ENCODE measurements around the gene CAPN14. TPM values are rescaled to one million over a fixed set of nuclear protein-coding genes. Genes with fewer than 3 reads are reported as not detected.

The CAPN14 gene
- total RNA-seq, 1 donor from 2014 or later = 0.13 TPM

DNA sequence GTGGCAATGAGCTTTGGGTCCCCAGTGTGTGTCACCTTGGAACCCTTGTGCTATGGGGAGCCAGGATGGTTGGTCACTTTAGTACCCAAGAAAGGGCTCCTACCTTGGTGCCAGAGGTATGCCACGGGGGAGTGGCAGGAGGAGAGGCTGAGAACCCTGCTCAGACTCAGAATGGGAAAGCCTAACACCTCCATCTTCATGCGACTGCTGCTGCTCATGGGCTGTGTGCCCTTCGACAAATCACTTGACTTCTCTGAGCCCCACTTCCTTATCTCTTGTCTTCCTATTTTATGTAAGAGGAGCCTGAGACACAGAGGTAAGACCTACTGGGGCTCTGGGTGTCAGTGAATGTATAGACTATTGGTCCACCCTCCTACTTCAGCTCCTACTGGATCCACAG, 41.8 kb upstream of the CAPN14 start:
- Mint-ChIP-seq H3K27ac (ENCODE audit: unreplicated experiment) (no peak overlapping the region), H3K4me3 (ENCODE audit: unreplicated experiment) (no peak overlapping the region), H3K36me3 (ENCODE audit: low read depth, unreplicated experiment) (peaks cover 7% of the 10 kb centered on the region), H3K9me3 (ENCODE audit: unreplicated experiment) (no peaks in the 10 kb centered on the region), H3K27me3 (ENCODE audit: unreplicated experiment) (peaks cover 2% of the 10 kb centered on the region), H3K4me1 (ENCODE audit: unreplicated experiment) (peaks cover 4% of the 10 kb centered on the region)
- TF ChIP-seq, protein P1, sequence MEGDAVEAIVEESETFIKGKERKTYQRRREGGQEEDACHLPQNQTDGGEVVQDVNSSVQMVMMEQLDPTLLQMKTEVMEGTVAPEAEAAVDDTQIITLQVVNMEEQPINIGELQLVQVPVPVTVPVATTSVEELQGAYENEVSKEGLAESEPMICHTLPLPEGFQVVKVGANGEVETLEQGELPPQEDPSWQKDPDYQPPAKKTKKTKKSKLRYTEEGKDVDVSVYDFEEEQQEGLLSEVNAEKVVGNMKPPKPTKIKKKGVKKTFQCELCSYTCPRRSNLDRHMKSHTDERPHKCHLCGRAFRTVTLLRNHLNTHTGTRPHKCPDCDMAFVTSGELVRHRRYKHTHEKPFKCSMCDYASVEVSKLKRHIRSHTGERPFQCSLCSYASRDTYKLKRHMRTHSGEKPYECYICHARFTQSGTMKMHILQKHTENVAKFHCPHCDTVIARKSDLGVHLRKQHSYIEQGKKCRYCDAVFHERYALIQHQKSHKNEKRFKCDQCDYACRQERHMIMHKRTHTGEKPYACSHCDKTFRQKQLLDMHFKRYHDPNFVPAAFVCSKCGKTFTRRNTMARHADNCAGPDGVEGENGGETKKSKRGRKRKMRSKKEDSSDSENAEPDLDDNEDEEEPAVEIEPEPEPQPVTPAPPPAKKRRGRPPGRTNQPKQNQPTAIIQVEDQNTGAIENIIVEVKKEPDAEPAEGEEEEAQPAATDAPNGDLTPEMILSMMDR (IDR thresholded peaks at IDR 0.05; ENCODE audit: unreplicated experiment) = no peak
- DNase-seq (ENCODE audit: low spot score) = no peak

DNA sequence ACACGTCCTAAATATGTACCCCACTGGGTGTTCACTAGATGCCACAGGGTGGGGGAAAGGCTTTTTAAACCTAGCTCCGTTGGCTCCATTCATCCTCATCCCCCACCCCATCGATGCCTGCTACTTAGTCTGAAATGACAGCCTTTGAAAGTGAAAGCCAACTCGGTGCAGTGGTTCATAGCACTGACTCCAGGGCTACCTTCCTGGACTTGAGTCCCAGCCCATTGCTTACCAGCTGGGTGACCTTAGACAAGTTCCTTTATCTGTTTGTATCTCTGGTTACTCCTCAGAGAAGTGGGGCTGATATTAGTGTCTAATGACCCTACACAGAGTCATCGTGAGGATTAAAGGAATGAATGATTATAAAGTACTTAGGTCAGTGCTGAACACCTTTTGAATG, 41.0 kb upstream of the CAPN14 start:
- H3K4me1 Mint-ChIP-seq (ENCODE audit: unreplicated experiment) = peaks cover 7% of the 10 kb centered on the region
- peaks cover 7% of the 10 kb centered on the region for H3K36me3 Mint-ChIP-seq (ENCODE audit: low read depth, unreplicated experiment)
- no peak overlapping the region for H3K4me3 Mint-ChIP-seq (ENCODE audit: unreplicated experiment)
- TF ChIP-seq, protein P1 (IDR thresholded peaks at IDR 0.05; ENCODE audit: unreplicated experiment) = no peak
- no peak for DNase-seq (ENCODE audit: low spot score)
- H3K27ac Mint-ChIP-seq (ENCODE audit: unreplicated experiment) = no peak overlapping the region
- H3K9me3 Mint-ChIP-seq (ENCODE audit: unreplicated experiment) = no peaks in the 10 kb centered on the region
- peaks cover 2% of the 10 kb centered on the region for H3K27me3 Mint-ChIP-seq (ENCODE audit: unreplicated experiment)

DNA sequence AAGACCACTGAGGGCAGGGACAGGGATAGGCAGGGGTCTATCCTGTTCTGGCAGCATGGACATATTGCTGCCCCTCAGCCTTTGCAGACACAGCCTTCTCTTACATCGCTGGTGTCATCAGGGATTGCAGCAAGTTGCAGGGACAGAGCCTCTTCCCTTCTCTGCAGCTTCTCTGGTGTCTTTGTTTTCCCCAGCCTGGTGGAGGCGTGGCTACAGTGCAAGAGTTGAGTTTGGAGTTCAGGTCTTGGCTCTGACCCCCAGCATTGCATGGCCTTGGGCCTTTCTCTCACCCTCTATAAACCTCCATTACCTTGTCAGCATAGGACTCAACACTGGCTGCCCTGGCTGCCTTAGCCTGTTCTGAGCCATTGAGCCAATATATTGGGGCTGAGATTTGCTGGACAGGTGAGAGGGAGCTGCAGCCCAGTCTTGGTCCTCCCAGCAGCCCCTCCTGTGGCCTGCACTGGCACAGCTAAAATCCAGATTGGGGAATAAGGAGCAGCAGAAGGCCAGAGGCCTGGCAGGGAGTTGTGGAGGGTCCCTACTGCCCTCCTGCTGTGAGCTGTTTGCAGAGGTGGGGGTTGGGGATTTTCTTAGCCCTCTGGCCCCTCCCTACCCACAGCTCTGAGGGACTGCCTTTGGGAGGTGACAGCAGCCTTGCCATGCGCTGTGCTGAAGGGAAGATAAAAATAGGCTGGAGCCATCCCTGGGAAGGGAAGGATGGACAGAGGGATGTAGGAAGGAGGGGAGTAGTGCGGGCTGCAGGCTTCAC, 39.5 kb upstream of the CAPN14 start:
- H3K9me3 Mint-ChIP-seq (ENCODE audit: unreplicated experiment) = no peaks in the 10 kb centered on the region
- DNase-seq (ENCODE audit: low spot score) = no peak
- peaks cover 13% of the 10 kb centered on the region for H3K36me3 Mint-ChIP-seq (ENCODE audit: low read depth, unreplicated experiment)
- no peak overlapping the region for H3K4me3 Mint-ChIP-seq (ENCODE audit: unreplicated experiment)
- TF ChIP-seq, protein P1 (IDR thresholded peaks at IDR 0.05; ENCODE audit: unreplicated experiment) = no peak
- H3K4me1 Mint-ChIP-seq (ENCODE audit: unreplicated experiment) = peaks cover 7% of the 10 kb centered on the region
- H3K27ac Mint-ChIP-seq (ENCODE audit: unreplicated experiment) = no peak overlapping the region
- peaks cover 3% of the 10 kb centered on the region for H3K27me3 Mint-ChIP-seq (ENCODE audit: unreplicated experiment)

DNA sequence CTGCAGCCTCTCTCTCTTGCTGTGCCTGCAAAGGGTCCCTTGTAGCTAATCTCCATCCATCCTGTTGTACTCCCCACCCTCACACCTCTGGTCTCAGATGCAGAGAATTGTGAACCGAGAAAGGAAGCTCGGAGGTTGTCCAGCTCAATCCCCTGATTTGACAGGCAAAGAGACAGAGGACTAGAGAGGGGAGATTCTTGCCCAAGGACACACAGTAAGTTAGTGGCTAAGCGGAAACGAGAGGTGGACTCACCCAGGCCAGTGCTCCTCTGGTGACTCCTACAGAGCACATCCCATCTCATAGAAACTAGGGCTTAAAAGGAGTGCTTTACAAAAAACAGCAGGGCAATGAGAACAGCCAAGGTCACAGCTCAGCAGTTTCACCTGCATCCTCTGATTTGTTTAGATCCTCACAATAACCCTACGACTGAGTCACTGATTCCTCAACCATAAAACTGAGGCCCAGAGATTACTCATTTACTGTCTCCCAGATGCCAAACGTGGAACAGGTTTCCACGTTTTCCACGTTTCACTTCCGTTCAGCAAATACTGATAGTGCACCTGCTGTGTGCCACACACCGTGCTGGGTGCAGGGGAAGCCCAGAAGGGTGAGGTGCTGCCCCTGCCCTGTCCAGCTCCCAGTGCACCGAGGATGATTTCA, 38.7 kb upstream of the CAPN14 start:
- peaks cover 13% of the 10 kb centered on the region for H3K36me3 Mint-ChIP-seq (ENCODE audit: low read depth, unreplicated experiment)
- H3K9me3 Mint-ChIP-seq (ENCODE audit: unreplicated experiment) = no peaks in the 10 kb centered on the region
- no peak overlapping the region for H3K4me3 Mint-ChIP-seq (ENCODE audit: unreplicated experiment)
- TF ChIP-seq, protein P1 (IDR thresholded peaks at IDR 0.05; ENCODE audit: unreplicated experiment) = no peak
- no peak overlapping the region for H3K27ac Mint-ChIP-seq (ENCODE audit: unreplicated experiment)
- DNase-seq (ENCODE audit: low spot score) = no peak
- peaks cover 3% of the 10 kb centered on the region for H3K27me3 Mint-ChIP-seq (ENCODE audit: unreplicated experiment)
- peaks cover 10% of the 10 kb centered on the region for H3K4me1 Mint-ChIP-seq (ENCODE audit: unreplicated experiment)
